Measurements from ENCODE around the gene CASQ2. TPM values are rescaled to one million over a fixed set of nuclear protein-coding genes. Genes with fewer than 3 reads are reported as not detected.

Gene CASQ2
- total and polyA plus RNA-seq, 10 of the 15 experiments (the other 5 are each of a cell fraction or from before 2014, with no cell fraction given) = not detected

DNA sequence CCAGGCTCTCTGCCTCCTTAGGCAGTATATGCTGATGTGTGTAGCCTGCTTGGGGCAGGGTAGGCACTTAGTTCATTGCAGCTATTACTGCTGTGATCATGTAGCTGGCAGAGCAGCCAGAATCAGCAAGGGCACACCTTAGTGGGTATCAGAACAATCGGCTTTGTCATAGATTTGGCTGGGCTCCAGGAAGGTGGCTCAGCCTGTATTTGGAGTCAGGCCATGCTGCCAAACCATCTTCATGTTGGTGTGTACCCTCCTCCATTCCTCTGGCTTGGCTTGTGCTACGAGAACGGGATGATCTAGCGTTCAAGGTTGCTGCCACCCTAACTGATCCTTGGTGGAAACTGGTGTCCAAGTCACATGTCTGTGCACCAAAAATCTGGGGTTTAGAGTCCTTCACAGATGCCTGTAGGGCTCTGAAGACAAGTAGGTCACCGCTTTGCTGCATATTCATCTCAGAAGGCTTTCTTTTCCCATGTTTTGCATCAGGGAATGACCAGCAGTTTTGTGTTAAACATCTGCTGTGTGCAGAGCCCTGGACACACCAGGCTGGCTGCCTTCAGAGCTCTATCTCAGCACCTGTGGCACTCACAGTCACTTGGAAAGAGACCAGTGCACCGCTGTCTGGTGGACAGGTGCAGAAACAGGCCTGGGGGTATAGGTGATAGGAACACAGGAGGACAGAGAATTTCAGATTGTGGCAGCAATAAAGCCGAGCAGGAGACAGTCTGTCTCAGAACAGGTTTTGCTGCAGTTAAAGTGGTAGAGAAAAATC lies 103.0 kb downstream of the CASQ2 start (continued):
- TF ChIP-seq, protein P1, sequence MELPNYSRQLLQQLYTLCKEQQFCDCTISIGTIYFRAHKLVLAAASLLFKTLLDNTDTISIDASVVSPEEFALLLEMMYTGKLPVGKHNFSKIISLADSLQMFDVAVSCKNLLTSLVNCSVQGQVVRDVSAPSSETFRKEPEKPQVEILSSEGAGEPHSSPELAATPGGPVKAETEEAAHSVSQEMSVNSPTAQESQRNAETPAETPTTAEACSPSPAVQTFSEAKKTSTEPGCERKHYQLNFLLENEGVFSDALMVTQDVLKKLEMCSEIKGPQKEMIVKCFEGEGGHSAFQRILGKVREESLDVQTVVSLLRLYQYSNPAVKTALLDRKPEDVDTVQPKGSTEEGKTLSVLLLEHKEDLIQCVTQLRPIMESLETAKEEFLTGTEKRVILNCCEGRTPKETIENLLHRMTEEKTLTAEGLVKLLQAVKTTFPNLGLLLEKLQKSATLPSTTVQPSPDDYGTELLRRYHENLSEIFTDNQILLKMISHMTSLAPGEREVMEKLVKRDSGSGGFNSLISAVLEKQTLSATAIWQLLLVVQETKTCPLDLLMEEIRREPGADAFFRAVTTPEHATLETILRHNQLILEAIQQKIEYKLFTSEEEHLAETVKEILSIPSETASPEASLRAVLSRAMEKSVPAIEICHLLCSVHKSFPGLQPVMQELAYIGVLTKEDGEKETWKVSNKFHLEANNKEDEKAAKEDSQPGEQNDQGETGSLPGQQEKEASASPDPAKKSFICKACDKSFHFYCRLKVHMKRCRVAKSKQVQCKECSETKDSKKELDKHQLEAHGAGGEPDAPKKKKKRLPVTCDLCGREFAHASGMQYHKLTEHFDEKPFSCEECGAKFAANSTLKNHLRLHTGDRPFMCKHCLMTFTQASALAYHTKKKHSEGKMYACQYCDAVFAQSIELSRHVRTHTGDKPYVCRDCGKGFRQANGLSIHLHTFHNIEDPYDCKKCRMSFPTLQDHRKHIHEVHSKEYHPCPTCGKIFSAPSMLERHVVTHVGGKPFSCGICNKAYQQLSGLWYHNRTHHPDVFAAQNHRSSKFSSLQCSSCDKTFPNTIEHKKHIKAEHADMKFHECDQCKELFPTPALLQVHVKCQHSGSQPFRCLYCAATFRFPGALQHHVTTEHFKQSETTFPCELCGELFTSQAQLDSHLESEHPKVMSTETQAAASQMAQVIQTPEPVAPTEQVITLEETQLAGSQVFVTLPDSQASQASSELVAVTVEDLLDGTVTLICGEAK (IDR thresholded peaks at IDR 0.05; ENCODE audit: borderline replicate concordance) = no peak
- no peak for TF ChIP-seq IRF4 (IDR thresholded peaks at IDR 0.05; ENCODE audit: low read depth, low read length)

DNA sequence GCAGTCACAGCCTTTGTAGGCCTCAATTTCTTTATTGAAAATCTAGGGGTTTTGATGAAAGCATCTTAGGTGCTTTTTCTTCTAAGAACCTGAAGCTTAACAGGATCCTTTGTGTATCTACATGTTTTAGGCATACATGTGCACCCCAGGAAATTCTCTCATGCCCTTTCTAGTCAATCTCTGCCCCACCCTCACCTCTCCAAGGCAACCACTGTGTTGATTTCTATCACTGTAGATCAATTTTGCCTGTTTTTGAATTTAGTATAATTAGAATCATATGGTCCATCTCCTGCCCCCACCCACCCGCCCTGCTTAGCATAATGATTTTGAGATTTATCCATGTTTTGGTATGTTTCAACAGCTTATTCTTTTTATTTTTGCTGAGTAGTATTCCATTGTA lies 107.4 kb downstream of the CASQ2 start:
- in situ Hi-C loops (cut with MboI) = no loop called here
- Histone ChIP-seq H3K27ac (ENCODE audit: control insufficient read depth, insufficient read depth) (no peak overlapping the region), H3K4me2 (ENCODE audit: control insufficient read depth, insufficient read depth) (no peak overlapping the region), H3K36me3 (ENCODE audit: control insufficient read depth in 2 of 2, insufficient read depth in 2 of 2, low read length in 1 of 2) (peaks cover 11 to 14% of the 10 kb centered on the region in 2 experiments), H3K9ac (ENCODE audit: control insufficient read depth, insufficient read depth, low read length) (no peak overlapping the region), H3K79me2 (ENCODE audit: control insufficient read depth, insufficient read depth, low read length) (no peaks in the 10 kb centered on the region), H3K9me3 (replicated peaks; ENCODE audit: control insufficient read depth, insufficient read depth, low read length) (no peaks in the 10 kb centered on the region; the same call in 2 of the 3 replicates), H3K27me3 (replicated peaks in 1 of 2; ENCODE audit: control insufficient read depth in 2 of 2, insufficient read depth in 2 of 2, low read length in 1 of 2) (no peaks in the 10 kb centered on the region), H3K4me1 (ENCODE audit: control insufficient read depth, insufficient read depth, low read length) (no peaks in the 10 kb centered on the region), H2AFZ (ENCODE audit: control insufficient read depth, low read depth, low read length) (no peak overlapping the region), H3K4me3 (no peak overlapping the region), H4K20me1 (ENCODE audit: control insufficient read depth, insufficient read depth) (no peaks in the 10 kb centered on the region)
- no peak for ATAC-seq
- SMC1A ChIA-PET (ENCODE audit: uncharacterized antibody, unreplicated experiment) = interaction anchor here (1.4 kb wide), 1 partner anchor 11 kb away, joined by 5 read pairs; no protein-coding TSS in a partner anchor
- POLR2A ChIA-PET = no interaction called here
- no TSS peak for BruUV-seq (replicated peaks)
- TF ChIP-seq MYB (IDR thresholded peaks at IDR 0.05; ENCODE audit: borderline replicate concordance, low read depth, low read length) (no peak), MEF2B (IDR thresholded peaks at IDR 0.05; ENCODE audit: partially characterized antibody, poor library complexity, severe bottlenecking) (no peak), NBN (IDR thresholded peaks at IDR 0.05) (no peak), POU2F2 (IDR thresholded peaks at IDR 0.05; ENCODE audit: borderline replicate concordance, low read depth, low read length) (no peak)
- TF ChIP-seq, protein P2, sequence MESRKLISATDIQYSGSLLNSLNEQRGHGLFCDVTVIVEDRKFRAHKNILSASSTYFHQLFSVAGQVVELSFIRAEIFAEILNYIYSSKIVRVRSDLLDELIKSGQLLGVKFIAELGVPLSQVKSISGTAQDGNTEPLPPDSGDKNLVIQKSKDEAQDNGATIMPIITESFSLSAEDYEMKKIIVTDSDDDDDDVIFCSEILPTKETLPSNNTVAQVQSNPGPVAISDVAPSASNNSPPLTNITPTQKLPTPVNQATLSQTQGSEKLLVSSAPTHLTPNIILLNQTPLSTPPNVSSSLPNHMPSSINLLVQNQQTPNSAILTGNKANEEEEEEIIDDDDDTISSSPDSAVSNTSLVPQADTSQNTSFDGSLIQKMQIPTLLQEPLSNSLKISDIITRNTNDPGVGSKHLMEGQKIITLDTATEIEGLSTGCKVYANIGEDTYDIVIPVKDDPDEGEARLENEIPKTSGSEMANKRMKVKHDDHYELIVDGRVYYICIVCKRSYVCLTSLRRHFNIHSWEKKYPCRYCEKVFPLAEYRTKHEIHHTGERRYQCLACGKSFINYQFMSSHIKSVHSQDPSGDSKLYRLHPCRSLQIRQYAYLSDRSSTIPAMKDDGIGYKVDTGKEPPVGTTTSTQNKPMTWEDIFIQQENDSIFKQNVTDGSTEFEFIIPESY (IDR thresholded peaks at IDR 0.05) = no peak
- TF ChIP-seq, protein P3, sequence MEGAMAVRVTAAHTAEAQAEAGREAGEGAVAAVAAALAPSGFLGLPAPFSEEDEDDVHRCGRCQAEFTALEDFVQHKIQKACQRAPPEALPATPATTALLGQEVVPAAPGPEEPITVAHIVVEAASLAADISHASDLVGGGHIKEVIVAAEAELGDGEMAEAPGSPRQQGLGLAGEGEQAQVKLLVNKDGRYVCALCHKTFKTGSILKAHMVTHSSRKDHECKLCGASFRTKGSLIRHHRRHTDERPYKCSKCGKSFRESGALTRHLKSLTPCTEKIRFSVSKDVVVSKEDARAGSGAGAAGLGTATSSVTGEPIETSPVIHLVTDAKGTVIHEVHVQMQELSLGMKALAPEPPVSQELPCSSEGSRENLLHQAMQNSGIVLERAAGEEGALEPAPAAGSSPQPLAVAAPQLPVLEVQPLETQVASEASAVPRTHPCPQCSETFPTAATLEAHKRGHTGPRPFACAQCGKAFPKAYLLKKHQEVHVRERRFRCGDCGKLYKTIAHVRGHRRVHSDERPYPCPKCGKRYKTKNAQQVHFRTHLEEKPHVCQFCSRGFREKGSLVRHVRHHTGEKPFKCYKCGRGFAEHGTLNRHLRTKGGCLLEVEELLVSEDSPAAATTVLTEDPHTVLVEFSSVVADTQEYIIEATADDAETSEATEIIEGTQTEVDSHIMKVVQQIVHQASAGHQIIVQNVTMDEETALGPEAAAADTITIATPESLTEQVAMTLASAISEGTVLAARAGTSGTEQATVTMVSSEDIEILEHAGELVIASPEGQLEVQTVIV (IDR thresholded peaks at IDR 0.05; ENCODE audit: borderline replicate concordance, partially characterized antibody) = no peak
- CTCF ChIA-PET = interaction anchor here (0.9 to 1.1 kb wide), 2 partner anchors 45 to 384 kb away, joined by 3 read pairs; no protein-coding TSS in a partner anchor
- no peak for FAIRE-seq
- RAD21 ChIA-PET (ENCODE audit: unreplicated experiment) = interaction anchor here (0.9 kb wide), 1 partner anchor 52 kb away, joined by 3 read pairs; no protein-coding TSS in a partner anchor
- no peak for DNase-seq (ENCODE audit: low read depth, low spot score)
- intact Hi-C loops (cut with micrococcal nuclease; ENCODE audit: unreplicated experiment) = no loop called here
- 91% methylated on average over 1 of the region's 1 CpG for WGBS (ENCODE audit: insufficient coverage, insufficient replicate concordance, low lambda C conversion rate, missing lambda C conversion rate)
